Esophagus squamous epithelium (tissue), 5 donors: Measurements from ENCODE around the gene TRIM67. TPM values are rescaled to one million over a fixed set of nuclear protein-coding genes. Genes with fewer than 3 reads are reported as not detected.

ENCODE experiments used
- DNase-seq: peaks from one replicate; lab custom pipeline; 2025; lab: John Stamatoyannopoulos, UW
- H3K27ac ChIP-seq, 4 donors: fragments of 200-600 bp; sonication (generic); one replicate each; pipeline ENCODE4 v1.5.1; 2016 to 2019; ENCODE audit warnings: mild to moderate bottlenecking in 1 of 4
- H3K27me3 ChIP-seq, 4 donors: fragments of 200-600 bp; sonication (generic); 1 replicate in 3 of 4; 2 replicates in 1 of 4; pipeline versions ENCODE4 v1.5.1 to v1.6.0; 2017 to 2021; ENCODE audit warnings: antibody characterized with exemption in 1 of 4
- H3K36me3 ChIP-seq, 3 donors: fragments of 200-600 bp; sonication (generic); one replicate each; pipeline ENCODE4 v1.5.1; 2016 to 2019
- H3K4me1 ChIP-seq, 3 donors: fragments of 200-600 bp; sonication (generic); one replicate each; pipeline ENCODE4 v1.5.1; 2017 to 2019
- H3K4me3 ChIP-seq, 4 donors: fragments of 200-600 bp; sonication (generic); 1 replicate in 3 of 4; 2 replicates in 1 of 4; pipeline ENCODE4 v1.5.1; 2016 to 2019; ENCODE audit warnings: mild to moderate bottlenecking in 2 of 4, moderate library complexity in 1 of 4
- H3K9me3 ChIP-seq, 3 donors: fragments of 200-600 bp; sonication (generic); one replicate each; pipeline ENCODE4 v1.5.1; 2016 to 2019
- CTCF ChIP-seq, 6 experiments: fragments of 450-650 bp in 4 of 6; fragments of 200-600 bp in 2 of 6; sonication (generic) in 2 of 6; IDR thresholded peaks; one replicate each; pipeline ENCODE4 v1.5.1; 2016 to 2019; ENCODE audit warnings: antibody characterized with exemption in 6 of 6, mild to moderate bottlenecking in 4 of 6, moderate library complexity in 4 of 6
- POLR2A ChIP-seq, 4 donors: fragments of 450-650 bp; IDR thresholded peaks; one replicate each; pipeline ENCODE4 v1.6.1; 2017; ENCODE audit warnings: antibody characterized with exemption in 4 of 4, mild to moderate bottlenecking in 4 of 4, moderate library complexity in 3 of 4
- WGBS, 2 donors: methylation state at CpG; one replicate each; pipeline ENCODE4 v1.1.5; 2018; 5-methylcytosine and 5-hydroxymethylcytosine counted together
- intact Hi-C: fragments of 100-400 bp; cut with DNase I; formaldehyde crosslinking; loops from one replicate; pipeline ENCODE4 v1.15.0; 2022
- total RNA-seq, 4 donors: library from RNA; depleted of rRNA; stranded (reverse); fragments of >200 nt; gene quantifications; one replicate each; pipeline ENCODE4 v1.1.0, GENCODE V29; 2016
- donor health status: DM: yes; HTN: yes; CAD: no.

The TRIM67 gene
- total RNA-seq, 4 donors from 2014 or later: not detected

DNA sequence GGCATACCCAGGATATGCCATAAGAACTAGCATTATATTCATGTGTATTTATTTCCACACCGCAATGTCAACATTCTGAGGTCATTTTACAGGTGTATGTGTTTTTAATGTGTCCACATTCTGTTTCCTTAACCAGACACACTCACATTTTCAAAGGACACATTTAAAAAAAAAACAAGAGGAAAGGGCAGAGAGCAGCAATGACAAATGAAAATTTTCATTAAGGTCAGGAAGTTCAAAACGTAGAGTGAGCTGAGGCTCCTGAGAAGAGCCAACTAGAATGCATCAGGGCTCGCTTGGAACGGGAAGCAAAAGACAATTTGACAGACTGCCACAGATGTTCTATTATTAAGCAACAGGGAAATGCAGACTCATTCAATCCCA is 74.3 kb downstream of the TRIM67 start:
- Histone ChIP-seq H3K4me1 (peaks cover 0 to 24% (median 5%) of the 10 kb centered on the region in 3 donors), H3K9me3 (no peaks in the 10 kb centered on the region), H3K27me3 (no peaks in the 10 kb centered on the region), H3K27ac (no peak overlapping the region), H3K36me3 (peaks cover 0 to 64% (median 0%) of the 10 kb centered on the region in 3 donors), H3K4me3 (no peak overlapping the region)
- TF ChIP-seq CTCF (IDR thresholded peaks at IDR 0.05) (no peak), POLR2A (IDR thresholded peaks at IDR 0.05) (no peak)
- no peak for DNase-seq
- WGBS, 2 donors: 72 to 73% methylated on average over 4 of the region's 4 CpGs
- intact Hi-C loops: no loop called here

GRCh38 chr1:231236938-231237337 is 75.1 kb downstream of the TRIM67 start:
- H3K4me3 ChIP-seq: no peak overlapping the region
- DNase-seq: no peak
- no peak overlapping the region for H3K27ac ChIP-seq
- H3K27me3 ChIP-seq: no peaks in the 10 kb centered on the region
- no peak for TF ChIP-seq CTCF (IDR thresholded peaks at IDR 0.05)
- no peak for TF ChIP-seq POLR2A (IDR thresholded peaks at IDR 0.05)
- WGBS, 2 donors: 88 to 96% methylated on average over 4 to 9 of the region's 9 CpGs
- peaks cover 1 to 29% (median 5%) of the 10 kb centered on the region in 3 donors for H3K4me1 ChIP-seq
- H3K9me3 ChIP-seq: no peaks in the 10 kb centered on the region
- H3K36me3 ChIP-seq: peaks cover 0 to 57% (median 0%) of the 10 kb centered on the region in 3 donors
- intact Hi-C loops: no loop called here

DNA sequence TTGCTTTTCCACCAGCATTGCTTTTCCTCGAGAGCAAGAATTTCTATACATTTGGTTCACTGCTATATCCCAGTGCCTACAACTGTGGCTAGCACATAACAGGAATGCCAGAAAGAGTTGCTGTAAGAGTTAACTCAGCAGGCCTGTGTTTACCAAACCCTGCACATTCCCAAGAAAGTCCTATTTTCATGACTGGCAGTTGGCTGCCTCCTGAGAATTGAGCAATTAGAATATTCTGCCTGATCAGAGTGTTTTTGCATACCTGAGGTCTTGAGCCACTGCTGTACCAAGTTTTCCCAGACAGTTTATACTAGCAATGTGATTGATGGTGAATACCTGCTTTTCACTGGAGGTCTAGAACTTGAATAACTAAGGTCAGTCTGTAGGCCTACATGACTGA is 76.4 kb downstream of the TRIM67 start:
- Histone ChIP-seq H3K27ac (no peak overlapping the region), H3K36me3 (peaks cover 0 to 50% (median 0%) of the 10 kb centered on the region in 3 donors), H3K27me3 (no peaks in the 10 kb centered on the region), H3K4me1 (peaks cover 4 to 43% (median 16%) of the 10 kb centered on the region in 3 donors), H3K9me3 (no peaks in the 10 kb centered on the region), H3K4me3 (no peak overlapping the region)
- no peak for TF ChIP-seq POLR2A (IDR thresholded peaks at IDR 0.05)
- TF ChIP-seq CTCF (IDR thresholded peaks at IDR 0.05): no peak
- DNase-seq: no peak
- 85 to 100% methylated on average over 1 of the region's 1 CpG for WGBS, 2 donors
- intact Hi-C loops: no loop called here

DNA sequence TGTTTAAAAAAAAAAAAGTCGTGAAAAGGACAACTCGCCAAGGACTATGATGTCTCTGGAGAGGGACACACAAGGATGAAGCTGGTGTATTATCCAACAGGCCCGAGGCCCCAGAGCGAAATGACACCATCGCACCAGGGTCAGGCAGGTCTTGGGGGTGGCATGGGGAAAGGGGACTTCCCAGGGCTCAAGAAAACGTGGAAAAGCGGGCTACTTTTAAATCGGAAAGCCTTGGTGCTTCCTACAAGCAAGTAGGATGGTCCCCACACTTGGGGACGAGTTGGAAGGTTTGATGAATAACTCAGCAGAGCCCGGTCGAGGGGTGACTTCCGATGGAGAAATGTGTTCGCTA is 78.6 kb downstream of the TRIM67 start:
- TF ChIP-seq POLR2A (IDR thresholded peaks at IDR 0.05): no peak
- no peak for TF ChIP-seq CTCF (IDR thresholded peaks at IDR 0.05)
- H3K4me1 ChIP-seq: peaks cover 4 to 60% (median 19%) of the 10 kb centered on the region in 3 donors
- WGBS, 2 donors: 1% methylated on average over 13 of the region's 13 CpGs

DNA sequence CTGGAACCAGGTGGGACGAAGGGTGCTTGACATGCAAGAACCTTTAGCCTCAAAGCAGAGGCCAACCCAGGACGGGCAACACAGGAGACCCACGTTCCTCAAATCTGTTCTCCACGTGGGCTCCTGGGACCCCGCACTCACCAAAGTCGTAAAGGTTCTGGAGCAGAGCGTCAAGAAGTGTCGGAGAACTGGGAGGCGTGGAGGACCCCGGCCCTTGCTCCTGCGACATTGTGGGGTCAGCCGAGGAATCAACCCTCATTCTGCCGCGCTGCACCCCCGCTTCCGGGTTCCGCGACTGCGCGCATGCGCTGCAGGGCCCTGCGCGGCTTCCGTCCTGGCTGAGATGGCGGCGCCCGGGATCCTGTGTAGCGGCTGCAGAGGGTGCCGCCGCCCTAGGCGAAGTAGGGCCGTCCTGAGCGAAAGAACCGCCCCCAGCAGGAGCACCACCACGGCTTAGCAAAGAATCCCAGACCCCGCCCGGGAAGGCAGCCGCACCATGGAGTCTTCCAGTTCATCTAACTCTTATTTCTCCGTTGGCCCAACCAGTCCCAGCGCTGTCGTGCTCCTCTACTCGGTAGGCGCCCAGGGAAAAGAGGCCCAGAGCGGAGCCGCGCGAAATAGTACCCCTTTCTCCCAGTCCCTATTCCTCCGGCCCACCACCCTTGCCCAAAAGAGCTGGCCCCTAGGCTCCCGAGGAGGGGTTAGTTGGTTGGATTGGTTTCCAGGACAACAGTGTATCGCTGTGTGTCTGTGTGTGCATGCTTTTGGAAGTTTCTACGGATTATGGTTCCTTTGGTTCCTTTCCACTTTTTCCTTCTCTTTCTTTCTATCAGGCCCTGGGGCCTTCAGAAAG is 79.3 kb downstream of the TRIM67 start, which contains the start of gene GNPAT:
Gene GNPAT, plus strand, starts transcription at position 330 of the 853 bp plus-strand sequence. Its CDS starts 167 bp downstream, at position 497.
- Histone ChIP-seq H3K4me3 (peak within 1 kb of the TSS; percentile 68 to 90 (median 78)), H3K27me3 (no peaks in the 10 kb centered on the region), H3K4me1 (peaks cover 4 to 60% (median 19%) of the 10 kb centered on the region in 3 donors), H3K9me3 (no peaks in the 10 kb centered on the region), H3K27ac (peak within 1 kb of the TSS; percentile 83 to 90 (median 86)), H3K36me3 (peaks cover 0 to 39% (median 0%) of the 10 kb centered on the region in 3 donors)
- peak; percentile 26 for DNase-seq
- intact Hi-C loops: no loop called here
- 0% methylated on average over 15 to 31 of the region's 51 CpGs for WGBS, 2 donors
- TF ChIP-seq CTCF (IDR thresholded peaks at IDR 0.05) (peak in 1 of 6 experiments; percentile 33), POLR2A (IDR thresholded peaks at IDR 0.05) (peak in 3 of 4 donors; percentile 66 to 83 (median 73))

More for the DNA sequence above, 78.6 kb downstream of the TRIM67 start:
- Histone ChIP-seq H3K36me3 (peaks cover 0 to 39% (median 0%) of the 10 kb centered on the region in 3 donors), H3K9me3 (no peaks in the 10 kb centered on the region), H3K27me3 (no peaks in the 10 kb centered on the region), H3K27ac (peak overlapping the region; percentile 83 to 90 (median 86)), H3K4me3 (peak overlapping the region; percentile 68 to 90 (median 78))
- intact Hi-C loops: no loop called here
- DNase-seq: no peak
